Naive thymus-derived CD4-positive, alpha-beta T cell (primary cell): ENCODE results near the gene ATP6V1B1. TPM values are rescaled to one million over a fixed set of nuclear protein-coding genes. Genes with fewer than 3 reads are reported as not detected.
"Not testable (repeated sequence)": the region's sequence is repeated elsewhere in the genome, so short reads cannot be mapped to it uniquely, and the experiment has no call there.

ENCODE experiments used
- ATAC-seq: fragments of 150-1000 bp; cut with Tn5 transposase; 2 replicates; pipeline ENCODE4 v1.10.0; 2021; ENCODE audit warnings: mild to moderate bottlenecking, moderate library complexity
- CTCF ChIA-PET: fragments of 350-600 bp; sonication (Branson Sonifier 250); formaldehyde crosslinking; loops from one replicate; lab custom pipeline; 2021; ENCODE audit warnings: antibody characterized with exemption; lab: Charles Lee
- POLR2A ChIA-PET: fragments of 350-600 bp; sonication (Branson Sonifier 250); formaldehyde crosslinking; loops from one replicate; lab custom pipeline; 2021; ENCODE audit warnings: antibody characterized with exemption, inconsistent platforms; lab: Charles Lee
- DNase-seq, 9 donors: peaks; one replicate each; pipeline versions ENCODE4 v3.0.0 to v3.0.0-alpha.2; 2020 to 2022; ENCODE audit warnings: mixed read lengths in 1 of 9
- H3K27ac ChIP-seq: one replicate; pipeline ENCODE4 v1.7.0; 2013; ENCODE audit warnings: mild to moderate bottlenecking, low read depth, low read length, moderate library complexity
- H3K27me3 ChIP-seq, 2 donors: one replicate each; pipeline ENCODE4 v1.7.0; 2013; ENCODE audit warnings: low read length in 2 of 2, mild to moderate bottlenecking in 2 of 2, moderate library complexity in 2 of 2; ENCODE audit not compliant: control insufficient read depth in 2 of 2, insufficient read depth in 2 of 2
- H3K36me3 ChIP-seq, 3 experiments: 1 replicate in 2 of 3; 2 replicates in 1 of 3; pipeline ENCODE4 v1.7.0; 2013; ENCODE audit warnings: low read length in 3 of 3, mild to moderate bottlenecking in 3 of 3, moderate library complexity in 1 of 3; ENCODE audit not compliant: insufficient read depth in 3 of 3, control insufficient read depth in 2 of 3
- H3K4me1 ChIP-seq, 2 donors: one replicate each; pipeline ENCODE4 v1.7.0; 2013; ENCODE audit warnings: low read length in 2 of 2, mild to moderate bottlenecking in 2 of 2, moderate library complexity in 1 of 2; ENCODE audit not compliant: control insufficient read depth in 2 of 2, insufficient read depth in 2 of 2
- H3K4me3 ChIP-seq: 2 replicates; pipeline ENCODE4 v1.7.0; 2013; ENCODE audit warnings: mild to moderate bottlenecking, low read length
- H3K9me3 ChIP-seq, 3 experiments: 1 replicate in 2 of 3; 2 replicates in 1 of 3; pipeline ENCODE4 v1.7.0; 2013; ENCODE audit warnings: low read length in 3 of 3; ENCODE audit not compliant: control insufficient read depth in 2 of 3
- H3K27ac Mint-ChIP-seq, 9 donors: one replicate each; pipeline ENCODE4 v1.8.0; 2020 to 2022; ENCODE audit warnings: mixed read lengths in 9 of 9, mild to moderate bottlenecking in 8 of 9, moderate library complexity in 5 of 9, inconsistent platforms in 2 of 9
- H3K27me3 Mint-ChIP-seq, 5 donors: one replicate each; pipeline ENCODE4 v1.8.0; 2021 to 2022; ENCODE audit warnings: mixed read lengths in 5 of 5, mild to moderate bottlenecking in 1 of 5
- H3K36me3 Mint-ChIP-seq, 5 donors: one replicate each; pipeline ENCODE4 v1.8.0; 2020 to 2022; ENCODE audit warnings: mixed read lengths in 5 of 5, mild to moderate bottlenecking in 3 of 5, inconsistent platforms in 1 of 5
- H3K4me1 Mint-ChIP-seq, 7 donors: one replicate each; pipeline ENCODE4 v1.8.0; 2020 to 2022; ENCODE audit warnings: mixed read lengths in 7 of 7, mild to moderate bottlenecking in 3 of 7, inconsistent platforms in 1 of 7
- H3K4me3 Mint-ChIP-seq, 10 donors: one replicate each; pipeline ENCODE4 v1.8.0; 2020 to 2022; ENCODE audit warnings: mild to moderate bottlenecking in 10 of 10, mixed read lengths in 10 of 10, moderate library complexity in 6 of 10, inconsistent platforms in 2 of 10
- H3K9me3 Mint-ChIP-seq, 11 donors: one replicate each; pipeline ENCODE4 v1.8.0; 2020 to 2022; ENCODE audit warnings: mixed read lengths in 11 of 11, mild to moderate bottlenecking in 4 of 11, inconsistent platforms in 1 of 11, moderate library complexity in 1 of 11
- intact Hi-C, 2 donors: fragments of 100-400 bp; cut with micrococcal nuclease; formaldehyde crosslinking; loops; one replicate each; pipeline ENCODE4 v1.15.1; 2023
- polyA plus RNA-seq, 2 donors: library from polyadenylated mRNA; unstranded; fragments of 300-500 nt; fragmentation: Illumina TruSeq; gene quantifications; one replicate each; pipeline ENCODE4 v1.2.3, GENCODE V29; 2021
- total RNA-seq, 6 experiments: library from RNA in 5 of 6; stranded (reverse) in 5 of 6; gene quantifications; 1 replicate in 5 of 6; 2 replicates in 1 of 6; pipeline ENCODE4 v1.2.3 and lab custom pipeline; 2021 to 2026

The ATP6V1B1 gene
- total and polyA plus RNA-seq, 7 experiments from 2014 or later: not detected

DNA sequence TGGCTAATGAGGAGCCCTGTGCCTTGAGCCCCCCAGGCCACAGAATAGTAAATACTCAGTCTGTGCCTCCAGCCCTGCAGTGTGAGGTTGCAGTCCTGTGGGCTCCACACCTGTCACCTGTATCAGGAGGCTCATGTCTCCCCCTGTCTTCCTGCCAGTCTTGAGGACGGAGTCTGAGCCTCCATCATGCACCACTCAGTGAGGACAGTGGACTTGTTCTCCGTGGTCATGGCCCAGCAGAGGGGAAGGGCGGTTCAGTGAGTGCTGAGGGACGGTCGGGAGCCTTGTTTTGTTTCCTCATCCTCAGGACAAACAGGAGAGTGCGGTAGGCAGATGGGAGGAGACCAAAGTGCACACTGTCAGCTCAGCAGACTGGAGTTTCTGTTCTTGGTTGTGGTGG is 76.1 kb downstream of the ATP6V1B1 start:
- H3K4me1 Mint-ChIP-seq, H3K27me3 ChIP-seq, H3K4me3 ChIP-seq, H3K36me3 Mint-ChIP-seq, H3K36me3 ChIP-seq, H3K4me3 Mint-ChIP-seq, intact Hi-C loops, H3K4me1 ChIP-seq, CTCF ChIA-PET, H3K9me3 ChIP-seq, H3K9me3 Mint-ChIP-seq, POLR2A ChIA-PET, ATAC-seq, H3K27ac Mint-ChIP-seq, DNase-seq, H3K27ac ChIP-seq: not testable (repeated sequence)
- H3K27me3 Mint-ChIP-seq: peaks cover 9 to 39% (median 28%) of the 10 kb centered on the region in 5 donors

Other genes with a start within 250 kb of the ATP6V1B1 start
- gene ADD2, start 167.7 kb upstream of the ATP6V1B1 start, total RNA-seq: 10 to 100 TPM in 1 of 5 experiments, 1 to 10 TPM in 4; 5.8 to 18.8 (median 7.7) TPM
- gene ADD2, start 167.7 kb upstream of the ATP6V1B1 start, polyA plus RNA-seq: 1 to 10 TPM; 1.8 to 5.3 TPM
- not detected for gene FIGLA, start 145.3 kb upstream of the ATP6V1B1 start, total RNA-seq
- gene FIGLA, start 145.3 kb upstream of the ATP6V1B1 start, polyA plus RNA-seq: not detected
- gene CLEC4F, start 115.3 kb upstream of the ATP6V1B1 start, total RNA-seq: 1 to 10 TPM in 1 of 5 experiments, under 1 TPM in 1, not detected in 3; 0.19 to 1.6 TPM
- not detected for gene CLEC4F, start 115.3 kb upstream of the ATP6V1B1 start, polyA plus RNA-seq
- under 1 TPM in 1 of 5 experiments, not detected in 4; 0.27 TPM for gene CD207, start 100.1 kb upstream of the ATP6V1B1 start, total RNA-seq
- gene CD207, start 100.1 kb upstream of the ATP6V1B1 start, polyA plus RNA-seq: not detected
- not detected for gene VAX2, start 35.3 kb upstream of the ATP6V1B1 start, total RNA-seq
- not detected for gene VAX2, start 35.3 kb upstream of the ATP6V1B1 start, polyA plus RNA-seq
- 1 to 10 TPM in 1 of 5 experiments, under 1 TPM in 3, not detected in 1; 0.21 to 1.5 (median 0.63) TPM for gene ANKRD53, start 42.7 kb downstream of the ATP6V1B1 start, total RNA-seq
- not detected for gene ANKRD53, start 42.7 kb downstream of the ATP6V1B1 start, polyA plus RNA-seq
- 10 to 100 TPM; 33.2 to 66.3 (median 56.4) TPM for gene TEX261, start 59.0 kb downstream of the ATP6V1B1 start, total RNA-seq
- 10 to 100 TPM; 35.6 to 44.4 TPM for gene TEX261, start 59.0 kb downstream of the ATP6V1B1 start, polyA plus RNA-seq
- 100 to 1,000 TPM in 4 of 5 experiments, 10 to 100 TPM in 1; 92.4 to 169 (median 127) TPM for gene NAGK, start 132.7 kb downstream of the ATP6V1B1 start, total RNA-seq
- 10 to 100 TPM; 44.8 to 69.3 TPM for gene NAGK, start 132.7 kb downstream of the ATP6V1B1 start, polyA plus RNA-seq
- 10 to 100 TPM; 11.6 to 27.9 (median 16.4) TPM for gene MCEE, start 194.3 kb downstream of the ATP6V1B1 start, total RNA-seq
- gene MCEE, start 194.3 kb downstream of the ATP6V1B1 start, polyA plus RNA-seq: 10 to 100 TPM; 18.9 to 38.0 TPM
- 10 to 100 TPM; 28.2 to 58.9 (median 43.8) TPM for gene MPHOSPH10, start 194.7 kb downstream of the ATP6V1B1 start, total RNA-seq
- 10 to 100 TPM; 24.4 to 34.5 TPM for gene MPHOSPH10, start 194.7 kb downstream of the ATP6V1B1 start, polyA plus RNA-seq